Caco-2 (cell line): Measurements from ENCODE around the gene DPP3. TPM values are rescaled to one million over a fixed set of nuclear protein-coding genes. Genes with fewer than 3 reads are reported as not detected.

ENCODE experiments used
- BruUV-seq: library from RNA; stranded (reverse); fragments of 400-500 nt; replicated peaks from 2 replicates; lab custom pipeline; 2021; lab: Mats Ljungman, UMichigan
- CTCF ChIA-PET: fragments of 300-600 bp; sonication (Branson Sonifier 250); formaldehyde crosslinking; loops from one replicate; lab custom pipeline; 2022; ENCODE audit warnings: antibody characterized with exemption; lab: Charles Lee
- POLR2A ChIA-PET: fragments of 300-600 bp; sonication (Branson Sonifier 250); formaldehyde crosslinking; loops from one replicate; lab custom pipeline; 2022; ENCODE audit warnings: antibody characterized with exemption; lab: Charles Lee
- DNase-seq, 2 experiments: peaks; one replicate each; pipeline versions ENCODE4 v3.0.0 to v3.0.0-alpha.2; 2020 to 2022
- H3K27me3 ChIP-seq: replicated peaks from 2 replicates; pipeline ENCODE4 v1.6.0; 2011; ENCODE audit warnings: low read length; ENCODE audit not compliant: control insufficient read depth, insufficient read depth
- H3K36me3 ChIP-seq: 2 replicates; pipeline ENCODE4 v1.5.1; 2011; ENCODE audit warnings: low read length; ENCODE audit not compliant: control insufficient read depth, insufficient read depth
- H3K4me1 ChIP-seq: fragments of 250-450 bp; sonication (Bioruptor Pico); 2 replicates; pipeline ENCODE4 v1.5.1; 2020; ENCODE audit warnings: mild to moderate bottlenecking
- H3K4me3 ChIP-seq: 2 replicates; pipeline ENCODE4 v1.5.1; 2011; ENCODE audit warnings: low read depth, mild to moderate bottlenecking, control low read depth, low read length
- H3K9me3 ChIP-seq: fragments of 250-450 bp; sonication (Bioruptor Pico); 2 replicates; pipeline ENCODE4 v1.5.1; 2020; ENCODE audit warnings: mild to moderate bottlenecking, moderate library complexity
- H3K27ac Mint-ChIP-seq: one replicate; pipeline ENCODE4 v1.8.0; 2022; ENCODE audit warnings: mixed read lengths; ENCODE audit not compliant: unreplicated experiment
- H3K27me3 Mint-ChIP-seq: one replicate; pipeline ENCODE4 v1.8.0; 2022; ENCODE audit warnings: mixed read lengths; ENCODE audit not compliant: insufficient read depth, unreplicated experiment
- H3K36me3 Mint-ChIP-seq: one replicate; pipeline ENCODE4 v1.8.0; 2022; ENCODE audit warnings: mild to moderate bottlenecking, mixed read lengths; ENCODE audit not compliant: insufficient read depth, unreplicated experiment
- H3K4me1 Mint-ChIP-seq: one replicate; pipeline ENCODE4 v1.8.0; 2022; ENCODE audit warnings: low read depth, mixed read lengths; ENCODE audit not compliant: unreplicated experiment
- H3K4me3 Mint-ChIP-seq: one replicate; pipeline ENCODE4 v1.8.0; 2022; ENCODE audit warnings: mild to moderate bottlenecking, moderate library complexity, mixed read lengths; ENCODE audit not compliant: unreplicated experiment
- H3K9me3 Mint-ChIP-seq: one replicate; pipeline ENCODE4 v1.8.0; 2022; ENCODE audit warnings: mixed read lengths; ENCODE audit not compliant: unreplicated experiment
- intact Hi-C: fragments of 100-400 bp; cut with micrococcal nuclease; formaldehyde crosslinking; loops from one replicate; pipeline ENCODE4 v1.10.0; 2022; ENCODE audit not compliant: unreplicated experiment
- total RNA-seq: library from RNA; stranded (reverse); gene quantifications from 2 replicates; pipeline ENCODE4 v1.2.3, GENCODE V29; 2022
- TF ChIP-seq, protein P1 (sequence below), 2 experiments: fragments of 200-600 bp in 1 of 2; IDR thresholded peaks; 1 replicate in 1 of 2; 2 replicates in 1 of 2; pipeline versions ENCODE4 v1.5.1 to v1.8.0; 2011 to 2022; ENCODE audit warnings: antibody characterized with exemption in 1 of 2, control low read depth in 1 of 2, inconsistent platforms in 1 of 2, low read depth in 1 of 2, low read length in 1 of 2, mild to moderate bottlenecking in 1 of 2, moderate library complexity in 1 of 2; ENCODE audit not compliant: insufficient read depth in 1 of 2, severe bottlenecking in 1 of 2, unreplicated experiment in 1 of 2

Gene DPP3
- total RNA-seq, 1 experiment from 2014 or later: 106 TPM

- H3K9me3 Mint-ChIP-seq: no peaks in the 10 kb centered on the region
- Histone ChIP-seq H3K27me3 (no peaks in the 10 kb centered on the region), H3K4me1 (no peaks in the 10 kb centered on the region), H3K4me3 (no peak overlapping the region), H3K36me3 (no peaks in the 10 kb centered on the region), H3K9me3 (no peaks in the 10 kb centered on the region; the same call in 1 of the 2 replicates)
- no TSS peak for BruUV-seq
- no peak overlapping the region for H3K4me3 Mint-ChIP-seq
- DNase-seq: no peak
- no peak overlapping the region for H3K27ac Mint-ChIP-seq
- H3K4me1 Mint-ChIP-seq: no peaks in the 10 kb centered on the region
- H3K27me3 Mint-ChIP-seq: no peaks in the 10 kb centered on the region
- ChIA-PET POLR2A (no interaction called here), CTCF (no interaction called here)
- intact Hi-C loops: no loop called here
- TF ChIP-seq, protein P1, sequence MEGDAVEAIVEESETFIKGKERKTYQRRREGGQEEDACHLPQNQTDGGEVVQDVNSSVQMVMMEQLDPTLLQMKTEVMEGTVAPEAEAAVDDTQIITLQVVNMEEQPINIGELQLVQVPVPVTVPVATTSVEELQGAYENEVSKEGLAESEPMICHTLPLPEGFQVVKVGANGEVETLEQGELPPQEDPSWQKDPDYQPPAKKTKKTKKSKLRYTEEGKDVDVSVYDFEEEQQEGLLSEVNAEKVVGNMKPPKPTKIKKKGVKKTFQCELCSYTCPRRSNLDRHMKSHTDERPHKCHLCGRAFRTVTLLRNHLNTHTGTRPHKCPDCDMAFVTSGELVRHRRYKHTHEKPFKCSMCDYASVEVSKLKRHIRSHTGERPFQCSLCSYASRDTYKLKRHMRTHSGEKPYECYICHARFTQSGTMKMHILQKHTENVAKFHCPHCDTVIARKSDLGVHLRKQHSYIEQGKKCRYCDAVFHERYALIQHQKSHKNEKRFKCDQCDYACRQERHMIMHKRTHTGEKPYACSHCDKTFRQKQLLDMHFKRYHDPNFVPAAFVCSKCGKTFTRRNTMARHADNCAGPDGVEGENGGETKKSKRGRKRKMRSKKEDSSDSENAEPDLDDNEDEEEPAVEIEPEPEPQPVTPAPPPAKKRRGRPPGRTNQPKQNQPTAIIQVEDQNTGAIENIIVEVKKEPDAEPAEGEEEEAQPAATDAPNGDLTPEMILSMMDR (IDR thresholded peaks at IDR 0.05; ENCODE audit: insufficient read depth in 1 of 2, low read depth in 1 of 2, low read length in 1 of 2, severe bottlenecking in 1 of 2, unreplicated experiment in 1 of 2): no peak
- H3K36me3 Mint-ChIP-seq: peaks cover 5% of the 10 kb centered on the region
Measured at GRCh38 chr11:66529655-66530054, 49.4 kb downstream of the DPP3 start.

DNA sequence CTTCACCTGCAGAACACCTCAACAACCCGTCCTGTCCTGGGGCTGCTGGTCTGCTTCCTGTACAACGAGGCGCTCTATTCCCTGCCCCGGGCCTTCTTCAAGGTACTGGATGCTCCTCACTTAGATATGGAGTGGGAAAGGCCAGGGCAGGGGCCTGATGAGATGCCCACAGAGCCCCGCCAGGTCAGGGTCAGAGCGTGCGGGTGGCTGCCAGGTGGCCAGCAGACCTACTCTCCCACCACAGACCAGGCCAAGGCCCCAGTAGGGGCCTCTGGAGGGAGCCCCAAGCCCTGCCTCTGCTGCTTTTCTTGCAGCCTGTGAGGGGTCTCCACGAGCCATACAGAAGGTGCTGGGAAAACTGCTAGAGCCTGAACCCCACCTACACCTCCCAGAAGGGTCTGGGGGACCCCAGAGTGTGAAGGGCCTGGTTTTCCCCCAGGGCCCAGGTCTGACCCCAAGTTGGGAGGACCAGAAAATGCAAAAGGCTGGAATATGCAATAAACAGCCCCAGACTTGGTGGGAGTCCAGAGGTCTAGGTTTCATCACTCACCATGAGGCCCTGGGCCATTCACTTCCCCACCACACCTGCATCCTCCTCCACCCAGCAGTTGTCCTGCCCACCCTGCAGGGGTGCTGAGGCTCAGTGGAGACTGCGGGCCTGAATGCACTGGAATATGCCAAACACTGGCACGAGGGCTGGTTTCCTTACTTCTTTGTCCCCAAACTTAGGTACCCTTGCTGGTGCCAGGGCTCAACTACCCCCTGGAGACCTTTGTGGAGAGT lies 50.9 kb downstream of the DPP3 start:
- ChIA-PET POLR2A (no interaction called here), CTCF (no interaction called here)
- H3K4me3 Mint-ChIP-seq: no peak overlapping the region
- no peaks in the 10 kb centered on the region for H3K27me3 Mint-ChIP-seq
- H3K4me1 Mint-ChIP-seq: no peaks in the 10 kb centered on the region
- peaks cover 5% of the 10 kb centered on the region for H3K36me3 Mint-ChIP-seq
- no peaks in the 10 kb centered on the region; the same call in 1 of the 2 replicates for H3K9me3 ChIP-seq
- no peaks in the 10 kb centered on the region for H3K9me3 Mint-ChIP-seq
- no peak overlapping the region for H3K4me3 ChIP-seq
- H3K4me1 ChIP-seq: no peaks in the 10 kb centered on the region
- TF ChIP-seq, protein P1 (IDR thresholded peaks at IDR 0.05; ENCODE audit: insufficient read depth in 1 of 2, low read depth in 1 of 2, low read length in 1 of 2, severe bottlenecking in 1 of 2, unreplicated experiment in 1 of 2): no peak
- H3K27me3 ChIP-seq: no peaks in the 10 kb centered on the region
- BruUV-seq: no TSS peak
- H3K27ac Mint-ChIP-seq: no peak overlapping the region
- intact Hi-C loops: no loop called here
- H3K36me3 ChIP-seq: no peaks in the 10 kb centered on the region
- no peak for DNase-seq

DNA sequence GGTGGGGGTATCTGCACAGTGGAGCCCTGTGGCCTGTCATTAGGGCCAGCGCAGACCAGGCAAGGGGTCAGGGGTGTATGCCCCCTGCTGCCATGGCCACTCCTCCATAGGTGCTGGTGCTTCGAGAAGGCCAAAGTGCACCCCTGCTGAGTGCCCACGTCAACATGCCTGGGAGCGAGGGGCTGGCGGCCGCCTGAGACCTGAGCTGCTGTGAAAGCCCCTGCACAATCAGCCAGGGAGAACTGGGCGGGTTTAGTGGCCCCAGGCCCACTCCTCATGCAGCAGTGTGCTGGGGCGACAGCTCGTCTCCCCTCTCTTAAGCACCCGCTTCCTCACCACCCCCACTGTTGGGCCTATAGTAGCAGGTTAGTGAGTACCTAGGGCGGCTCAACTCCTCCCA lies 51.6 kb downstream of the DPP3 start:
- Mint-ChIP-seq H3K27ac (no peak overlapping the region), H3K36me3 (peaks cover 5% of the 10 kb centered on the region), H3K4me1 (no peaks in the 10 kb centered on the region), H3K27me3 (no peaks in the 10 kb centered on the region), H3K9me3 (no peaks in the 10 kb centered on the region), H3K4me3 (no peak overlapping the region)
- ChIA-PET POLR2A (no interaction called here), CTCF (no interaction called here)
- intact Hi-C loops: no loop called here
- Histone ChIP-seq H3K4me3 (no peak overlapping the region), H3K9me3 (no peaks in the 10 kb centered on the region; the same call in 1 of the 2 replicates), H3K36me3 (peaks cover under 1% of the 10 kb centered on the region; the same call in 1 of the 2 replicates), H3K4me1 (no peaks in the 10 kb centered on the region), H3K27me3 (no peaks in the 10 kb centered on the region)
- TF ChIP-seq, protein P1 (IDR thresholded peaks at IDR 0.05; ENCODE audit: insufficient read depth in 1 of 2, low read depth in 1 of 2, low read length in 1 of 2, severe bottlenecking in 1 of 2, unreplicated experiment in 1 of 2): no peak
- DNase-seq: no peak
- no TSS peak for BruUV-seq
